SK-N-MC (cell line): Measurements from ENCODE around the gene CHST14.

Experiments used
- EZH2 ChIP-seq: fragments of 200-600 bp; sonication (generic); IDR thresholded peaks from one replicate; pipeline ENCODE4 v1.6.1; 2017; ENCODE audit warnings: antibody characterized with exemption
- FOXP2 ChIP-seq: optimal IDR thresholded peaks from 2 replicates; pipeline ENCODE3; 2011; ENCODE audit warnings: mild to moderate bottlenecking, moderate library complexity; ENCODE audit not compliant: insufficient read depth; ENCODE audit errors: extremely low read length, control extremely low read depth
- POLR2AphosphoS5 ChIP-seq: IDR thresholded peaks from 2 replicates; pipeline ENCODE4 v1.6.1; 2012; ENCODE audit warnings: mild to moderate bottlenecking, low read depth, low read length, borderline replicate concordance

- no peak for TF ChIP-seq EZH2
- no peak for TF ChIP-seq POLR2AphosphoS5
- no peak for TF ChIP-seq FOXP2
These were observed 14.5 kb upstream of the CHST14 start for GRCh38 chr15:40456299-40456712.
